Epithelial cell of prostate (primary cell): ENCODE data around the gene BCOR.

Experiments
- DNase-seq: peaks from one replicate; pipeline ENCODE4 v3.0.0-alpha.2; 2011; ENCODE audit warnings: low read depth, low spot score
- H3K27ac ChIP-seq: fragments of 450-650 bp; 2 replicates; pipeline ENCODE4 v1.5.1; 2017; ENCODE audit warnings: mild to moderate bottlenecking

The BCOR gene

DNA sequence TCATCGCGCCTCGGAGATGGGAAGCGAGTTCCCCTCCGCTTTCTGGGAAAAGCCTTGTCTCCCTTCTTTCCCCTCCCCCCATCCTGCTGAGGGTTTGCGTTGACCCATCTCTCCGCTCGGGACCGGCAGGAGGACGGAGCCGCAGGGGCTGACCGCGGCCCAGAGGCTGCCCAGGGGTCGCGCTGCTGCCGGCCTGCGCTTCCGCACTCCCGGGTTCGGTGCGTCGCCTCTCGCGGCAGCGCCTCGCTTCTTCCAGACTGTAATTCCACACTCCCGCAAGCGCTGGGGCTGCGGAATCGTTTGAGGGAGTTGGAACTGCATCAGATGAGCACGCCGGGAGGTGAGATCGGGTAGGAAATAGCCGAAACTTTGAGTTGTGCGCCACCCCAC is 88.3 kb downstream of the BCOR start:
- H3K27ac ChIP-seq: no peak overlapping the region
- no peak for DNase-seq

DNA sequence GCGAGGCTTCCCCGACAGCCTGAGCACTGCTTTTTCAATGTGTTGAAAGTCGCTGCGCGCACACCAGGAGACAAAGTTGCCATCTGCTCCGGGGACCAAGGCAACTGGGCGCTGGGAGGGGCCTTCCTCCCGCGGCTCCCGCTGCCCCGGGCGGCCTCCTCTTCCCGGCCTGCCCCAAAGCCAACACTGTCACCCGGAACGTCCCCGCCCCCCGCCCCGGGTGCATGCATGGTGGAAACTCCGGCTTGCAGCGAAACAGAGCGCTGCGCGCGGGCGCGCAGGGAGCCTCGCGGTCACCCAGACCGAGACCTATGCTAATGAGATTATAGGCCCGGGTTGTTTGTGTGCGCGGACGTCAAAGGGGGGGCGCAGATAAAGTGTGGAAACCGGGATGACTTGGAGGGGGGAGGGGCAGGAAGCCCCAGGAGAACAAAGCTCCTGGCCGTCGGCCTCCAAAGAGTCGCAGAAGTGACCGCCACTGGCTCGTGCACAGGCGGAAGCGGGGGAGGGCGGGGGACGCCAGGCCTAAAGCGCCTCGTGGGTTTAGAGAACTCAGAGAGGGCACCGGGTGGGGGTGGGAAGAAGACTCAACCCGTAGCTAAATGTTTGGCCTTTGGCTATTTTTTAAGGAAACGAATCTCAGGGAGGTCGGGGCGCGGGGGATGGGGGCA is 88.8 kb downstream of the BCOR start:
- no peak for DNase-seq
- H3K27ac ChIP-seq: no peak overlapping the region

DNA sequence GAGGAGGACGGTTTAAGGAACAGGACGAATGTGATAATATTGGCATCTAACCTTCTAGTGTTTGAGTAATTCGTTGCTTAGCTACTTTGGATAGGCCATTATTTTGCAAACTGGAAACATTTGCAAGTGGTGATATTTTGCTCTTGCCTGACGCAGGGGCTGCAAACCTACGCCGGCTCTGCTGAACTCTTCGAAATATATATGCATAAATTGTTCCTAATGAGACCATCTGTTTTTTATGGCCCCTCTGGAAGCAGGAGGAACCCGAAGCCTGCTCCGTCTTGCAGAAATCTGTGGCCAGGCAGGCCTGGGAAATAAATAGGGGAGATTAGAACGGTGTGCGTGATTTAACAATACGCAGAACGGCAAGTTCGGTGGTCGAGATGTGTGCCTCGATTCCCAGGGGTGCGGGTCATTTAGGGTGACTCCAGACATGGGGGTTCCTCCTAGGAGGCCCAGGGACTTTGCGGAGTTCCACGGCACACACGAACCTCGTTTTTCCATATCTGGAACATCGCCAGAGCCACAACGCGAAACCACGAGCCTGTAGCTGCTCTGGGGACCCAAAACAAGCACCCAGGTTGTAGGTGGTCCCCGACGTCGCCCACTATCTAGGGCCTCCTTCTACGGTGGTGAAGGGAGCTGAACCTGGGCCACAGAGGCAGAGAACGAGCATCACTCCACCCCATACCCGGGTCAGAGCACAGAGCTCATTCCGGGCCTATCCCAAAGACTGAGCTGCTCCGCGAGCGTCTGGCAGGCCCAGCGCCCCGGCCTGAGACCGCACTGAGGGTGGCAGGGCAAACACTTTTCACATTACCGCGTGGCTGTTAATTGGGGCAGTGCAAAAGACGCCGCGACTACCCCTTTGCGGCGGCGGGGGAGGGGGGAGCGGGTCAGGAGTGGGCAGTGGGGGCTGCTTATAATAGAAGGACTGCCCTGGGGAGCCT is 89.7 kb downstream of the BCOR start:
- H3K27ac ChIP-seq: no peak overlapping the region
- no peak for DNase-seq

DNA sequence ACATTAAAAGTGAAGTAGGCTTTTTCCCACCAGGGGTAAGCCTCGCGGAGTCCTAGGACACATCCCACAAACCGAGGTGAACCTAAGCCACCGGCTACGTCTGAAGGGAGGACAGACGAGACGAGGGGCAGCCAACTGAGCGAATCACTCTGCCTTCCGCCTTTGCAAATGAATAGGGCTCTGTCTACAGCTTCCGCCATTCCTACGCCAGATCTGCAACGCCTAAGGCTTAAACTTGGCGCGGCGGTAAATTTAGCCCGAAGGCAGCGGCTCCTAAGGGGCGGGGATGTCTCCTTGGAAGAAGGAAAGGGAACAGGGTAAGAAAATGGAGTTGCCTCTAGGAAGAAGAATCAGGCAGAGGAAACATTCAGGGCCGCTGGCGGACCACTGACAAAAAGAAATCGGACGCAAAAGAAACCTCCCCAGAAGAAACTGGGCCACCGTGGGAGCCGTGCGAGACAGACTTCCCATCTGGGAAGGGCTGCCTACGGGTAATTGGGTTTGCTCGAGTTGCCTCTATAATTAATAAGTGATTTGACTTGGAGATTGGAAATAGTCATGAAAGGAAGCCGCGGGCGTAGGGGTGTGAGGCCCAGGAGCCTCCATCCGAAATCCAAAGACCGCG is 90.5 kb downstream of the BCOR start:
- no peak for DNase-seq
- H3K27ac ChIP-seq: no peak overlapping the region

DNA sequence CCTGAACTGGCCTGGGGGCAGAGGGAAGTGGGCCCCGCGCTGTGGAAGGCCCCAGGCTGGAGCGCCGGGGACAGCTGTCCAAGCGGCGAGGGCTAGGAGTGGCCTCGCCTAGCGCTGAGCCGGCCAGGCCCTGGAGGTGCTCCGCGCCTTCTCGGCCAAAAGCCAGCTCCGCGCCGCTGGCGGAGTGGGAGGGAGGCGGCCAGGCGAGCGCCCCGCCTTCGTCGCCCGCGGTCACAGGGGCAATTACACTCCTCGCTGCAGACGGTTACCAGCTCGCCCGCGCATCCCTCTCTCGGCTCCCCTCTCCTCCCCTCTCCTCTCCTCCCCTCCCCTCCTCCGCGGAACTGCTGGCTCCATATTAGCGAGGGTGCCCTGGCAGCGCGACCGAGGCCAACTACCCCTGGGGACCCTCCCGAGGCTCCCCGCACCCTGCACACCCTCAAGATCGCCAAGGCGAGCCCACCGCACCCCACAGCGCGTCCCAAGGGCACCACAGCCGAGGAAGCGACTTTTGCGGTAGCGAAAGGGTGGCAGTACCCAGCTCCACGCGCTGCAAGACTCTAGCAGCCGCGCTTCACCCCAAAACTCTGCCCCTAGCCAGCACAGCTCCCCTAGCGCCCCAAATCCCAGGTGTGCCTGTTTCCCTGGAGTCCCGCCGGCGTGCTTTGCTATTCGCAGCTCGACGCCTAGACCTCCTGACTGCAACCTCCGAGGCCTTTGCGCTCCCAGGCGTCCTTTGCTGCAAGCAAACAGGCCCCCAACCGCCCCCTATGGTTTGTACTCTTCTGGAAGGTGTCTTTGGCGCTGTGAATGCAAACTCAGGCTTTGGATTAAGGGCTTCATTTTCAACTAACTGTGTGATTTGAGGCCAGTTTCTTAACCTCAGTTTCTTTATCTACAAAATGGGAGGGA is 91.4 kb downstream of the BCOR start:
- DNase-seq: no peak
- no peak overlapping the region for H3K27ac ChIP-seq

DNA sequence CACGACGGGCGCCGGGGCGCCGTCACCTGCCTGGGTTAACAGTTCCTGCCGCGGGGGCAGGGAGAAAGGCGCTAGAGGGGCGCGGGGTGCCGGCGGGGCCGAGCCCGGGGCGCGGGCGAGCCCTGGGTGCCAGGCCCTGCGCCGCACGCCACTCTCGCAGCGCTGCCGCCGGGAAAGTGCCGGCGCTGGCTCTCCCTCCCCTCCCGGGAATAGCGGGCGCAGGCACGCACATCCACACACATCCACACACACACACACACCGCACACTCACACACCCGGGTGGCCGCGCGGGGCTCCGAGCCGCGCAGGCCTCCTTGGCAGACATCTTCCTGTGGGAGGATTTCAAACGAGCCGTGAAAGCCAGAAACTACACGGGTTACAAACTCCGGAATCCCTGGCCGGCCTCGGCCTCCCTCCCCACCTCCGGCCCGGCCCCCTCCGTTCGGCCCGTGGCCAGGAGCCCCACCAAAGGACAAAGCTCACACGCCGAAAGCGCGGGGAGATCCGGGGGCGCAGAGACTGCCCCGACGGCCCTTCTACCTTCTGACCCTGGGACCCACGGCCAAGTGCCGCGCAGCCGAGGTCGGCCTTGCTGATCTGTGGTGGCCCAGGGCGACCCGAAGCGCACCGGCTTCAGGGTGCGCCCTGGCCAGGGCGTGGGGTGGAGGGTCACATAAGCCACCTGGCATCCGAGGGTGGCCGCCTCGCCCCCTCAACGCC is 92.3 kb downstream of the BCOR start:
- DNase-seq: no peak
- H3K27ac ChIP-seq: no peak overlapping the region

DNA sequence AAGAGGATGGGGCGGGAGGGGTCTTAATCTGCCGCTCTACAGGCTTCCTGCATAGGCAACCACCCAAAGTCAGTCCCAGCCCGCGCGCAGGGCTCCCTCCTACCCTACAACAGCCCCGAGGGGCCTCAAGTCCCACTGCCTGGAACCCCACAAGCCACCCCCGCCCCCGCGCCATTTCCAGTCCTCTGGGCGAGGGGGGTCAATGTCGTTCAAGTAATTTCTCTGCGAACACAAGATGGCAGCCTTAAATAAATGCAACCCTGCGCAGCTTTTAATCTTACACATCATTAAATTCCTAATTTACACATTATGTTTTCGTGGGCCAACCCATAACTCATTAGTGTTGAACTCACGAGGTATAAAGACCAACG is 92.9 kb downstream of the BCOR start:
- no peak overlapping the region for H3K27ac ChIP-seq
- no peak for DNase-seq

DNA sequence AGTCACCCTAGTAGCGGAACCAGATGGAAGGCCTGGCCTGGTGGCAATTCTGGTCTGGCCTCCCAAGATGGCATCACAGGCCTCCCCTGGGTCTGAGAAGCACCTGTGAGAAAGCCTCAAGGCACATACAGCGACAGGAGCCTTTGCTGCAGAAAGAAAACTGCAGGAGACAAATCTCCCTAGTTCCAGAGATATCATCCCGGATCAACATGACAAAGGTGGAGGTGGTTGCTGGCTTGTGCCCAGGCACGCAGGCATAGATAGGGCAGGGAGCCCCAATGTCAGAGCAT is 93.6 kb downstream of the BCOR start:
- H3K27ac ChIP-seq: no peak overlapping the region
- no peak for DNase-seq

DNA sequence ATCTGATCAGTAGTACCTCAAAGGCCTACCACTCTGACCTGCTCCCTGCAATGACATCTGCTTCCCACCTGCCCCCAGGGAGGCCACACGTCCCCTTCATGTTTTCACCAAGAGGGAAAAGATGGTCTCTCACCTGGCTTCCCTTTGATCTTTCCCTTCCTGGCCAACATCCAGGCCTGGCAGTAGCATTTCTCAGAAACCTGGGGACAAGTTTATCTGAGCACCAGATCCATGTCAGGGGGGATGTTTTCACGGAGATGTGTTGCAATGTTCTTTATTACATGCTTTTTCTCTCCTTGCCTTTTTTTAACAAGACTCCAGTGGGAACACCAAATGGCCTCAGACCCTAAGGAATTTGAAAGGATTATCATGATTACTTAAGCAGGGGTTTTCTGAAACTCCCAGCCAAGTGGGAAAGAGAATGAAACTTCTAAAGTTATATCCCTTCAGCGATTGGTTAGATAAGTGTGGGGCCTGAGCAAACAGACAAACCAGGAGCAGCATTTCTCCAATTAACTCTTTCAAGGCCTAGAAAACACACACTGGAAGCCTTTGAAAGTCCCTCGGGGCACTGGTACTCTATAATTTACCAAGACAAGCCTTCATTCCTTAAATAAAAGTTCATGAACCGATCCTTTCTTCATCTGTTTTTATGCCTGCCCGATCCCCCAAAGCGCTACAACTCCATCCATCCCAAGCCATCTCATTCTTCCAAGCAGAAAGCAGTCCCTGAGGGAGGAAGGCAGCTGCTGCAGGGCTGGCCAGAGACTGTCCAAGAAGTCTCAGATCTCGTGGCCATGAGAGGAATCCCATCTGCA is 94.1 kb downstream of the BCOR start:
- no peak overlapping the region for H3K27ac ChIP-seq
- DNase-seq: no peak

DNA sequence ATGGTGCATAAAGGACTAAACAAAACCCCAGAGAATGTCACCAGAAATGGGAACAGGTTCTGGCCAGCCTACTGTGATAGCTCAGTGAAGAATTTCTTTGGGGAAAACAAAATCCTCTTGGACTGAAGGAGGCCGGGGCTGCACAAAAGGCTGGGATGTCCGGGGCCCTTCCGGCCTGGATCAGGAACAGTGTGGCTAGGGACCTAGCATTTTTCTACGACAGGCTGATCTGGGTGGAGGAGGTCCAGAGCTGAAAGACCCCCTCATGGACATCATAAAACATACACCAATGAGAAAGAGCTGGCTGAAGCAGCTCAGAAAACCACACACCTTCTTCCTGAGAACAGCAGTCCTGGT is 94.7 kb downstream of the BCOR start:
- DNase-seq: no peak
- no peak overlapping the region for H3K27ac ChIP-seq
